Subcutaneous adipose tissue (tissue), 4 donors: Measurements from ENCODE around the gene NBL1. TPM values are rescaled to one million over a fixed set of nuclear protein-coding genes. Genes with fewer than 3 reads are reported as not detected.

ENCODE experiments used
- CTCF ChIP-seq: fragments of 450-650 bp; IDR thresholded peaks from one replicate; pipeline ENCODE4 v1.5.1; 2016; ENCODE audit warnings: low read depth, mild to moderate bottlenecking, control low read depth, antibody characterized with exemption, moderate library complexity
- total RNA-seq, 4 donors: library from RNA; depleted of rRNA; stranded (reverse); fragments of >200 nt; gene quantifications; one replicate each; pipeline ENCODE4 v1.1.0, GENCODE V29; 2016

Gene NBL1, protein sequence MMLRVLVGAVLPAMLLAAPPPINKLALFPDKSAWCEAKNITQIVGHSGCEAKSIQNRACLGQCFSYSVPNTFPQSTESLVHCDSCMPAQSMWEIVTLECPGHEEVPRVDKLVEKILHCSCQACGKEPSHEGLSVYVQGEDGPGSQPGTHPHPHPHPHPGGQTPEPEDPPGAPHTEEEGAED
- 10 to 100 TPM; 16.3 to 80.6 (median 51.2) TPM for total RNA-seq

DNA sequence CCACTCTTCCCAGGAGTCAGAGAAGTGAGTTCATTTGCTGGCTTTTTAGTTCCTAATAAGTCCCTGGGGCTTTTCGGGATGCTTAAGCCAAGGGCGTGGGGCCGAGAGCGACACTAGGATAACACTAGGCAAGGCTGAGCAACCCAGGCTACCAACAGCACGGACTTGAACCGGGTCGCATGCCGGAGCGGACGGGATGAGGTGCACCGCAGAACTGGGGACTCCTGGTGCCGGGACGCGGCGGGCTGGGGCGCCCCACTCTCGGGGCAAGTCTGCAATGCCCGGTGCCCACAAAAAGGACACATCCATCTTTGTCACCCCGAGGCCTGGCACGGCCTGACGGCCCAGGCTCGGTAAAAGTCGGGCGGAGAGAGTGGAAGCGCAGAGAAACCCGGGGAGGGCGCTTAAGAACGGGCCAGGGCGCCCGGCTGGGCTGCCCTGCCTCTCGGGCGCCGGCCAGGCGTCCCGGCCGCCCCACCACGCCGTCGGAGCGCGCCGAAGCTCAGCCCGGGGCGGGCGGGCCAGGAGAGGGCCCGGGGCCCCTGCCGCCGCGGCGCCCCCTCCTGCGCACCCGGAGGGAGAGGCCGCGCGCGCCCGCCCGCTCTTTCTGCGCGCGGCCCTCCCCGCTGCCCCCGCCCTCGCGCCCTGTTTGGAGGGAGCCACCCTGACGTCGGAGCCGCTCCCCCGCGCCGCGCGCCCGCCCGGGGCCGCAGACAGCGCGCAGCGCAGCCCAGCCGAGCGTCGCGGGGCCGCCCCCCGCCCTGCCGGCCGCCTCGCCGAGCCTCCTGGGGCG lies at the start of gene NBL1:
NBL1 (plus strand) TSS at position 710 of the 793 bp plus-strand sequence. CDS start 10,720 bp downstream, outside the sequence.
- no peak for TF ChIP-seq CTCF

GRCh38 chr1:19596065-19596713 lies 47.9 kb upstream of the NBL1 start:
- TF ChIP-seq CTCF, result no peak

- no peak for TF ChIP-seq CTCF
Measured at GRCh38 chr1:19596714-19597495, 47.2 kb upstream of the NBL1 start.

GRCh38 chr1:19597496-19598309 lies 46.4 kb upstream of the NBL1 start:
- TF ChIP-seq CTCF, result no peak

- no peak for TF ChIP-seq CTCF
Measured at GRCh38 chr1:19599810-19600209, 44.3 kb upstream of the NBL1 start.

DNA sequence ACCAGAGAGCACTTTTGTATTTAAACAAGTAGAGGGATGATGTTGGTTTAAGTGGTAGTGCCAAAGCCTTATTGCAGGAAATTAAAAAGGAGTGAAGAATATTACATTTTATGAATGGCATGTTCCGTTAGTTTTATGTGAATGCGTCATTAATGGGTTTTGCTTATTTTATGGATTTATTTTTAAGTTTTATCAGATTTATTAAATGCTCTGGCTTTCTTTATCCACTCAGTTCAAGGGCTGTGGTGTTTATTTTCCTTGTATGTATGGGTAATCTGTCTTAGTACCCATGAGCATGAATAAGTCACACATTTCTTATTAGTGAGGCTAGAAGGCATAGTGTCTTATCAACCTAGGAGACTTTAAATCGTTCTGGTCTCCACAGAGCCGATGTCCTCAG lies 41.6 kb upstream of the NBL1 start:
- no peak for TF ChIP-seq CTCF
